Fibroblast of gingiva (primary cell): ENCODE results near the gene ANKRD29.
"Not testable (repeated sequence)": the region's sequence is repeated elsewhere in the genome, so short reads cannot be mapped to it uniquely, and the experiment has no call there.

ENCODE experiments used
- DNase-seq: peaks from one replicate; pipeline ENCODE4 v3.0.0-alpha.2; 2011; ENCODE audit warnings: low read depth

ANKRD29 gene

DNA sequence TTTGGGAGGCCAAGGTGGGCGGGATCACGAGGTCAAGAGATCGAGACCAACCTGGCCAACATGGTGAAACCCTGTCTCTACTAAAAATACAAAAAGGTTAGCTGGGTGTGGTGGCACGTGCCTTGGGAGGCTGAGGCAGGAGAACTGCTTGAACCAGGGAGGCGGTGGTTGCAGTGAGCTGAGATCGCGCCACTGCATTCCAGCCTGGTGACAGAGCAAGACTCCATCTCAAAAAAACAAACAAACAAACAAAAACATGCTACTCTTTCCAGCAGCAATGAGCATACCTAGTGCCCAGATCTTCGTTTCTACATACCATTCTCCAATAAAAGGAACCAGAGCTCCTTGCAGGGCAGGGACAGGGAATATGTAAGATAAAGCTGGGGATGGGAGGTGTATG is 105.2 kb downstream of the ANKRD29 start:
- not testable (repeated sequence) for DNase-seq

DNA sequence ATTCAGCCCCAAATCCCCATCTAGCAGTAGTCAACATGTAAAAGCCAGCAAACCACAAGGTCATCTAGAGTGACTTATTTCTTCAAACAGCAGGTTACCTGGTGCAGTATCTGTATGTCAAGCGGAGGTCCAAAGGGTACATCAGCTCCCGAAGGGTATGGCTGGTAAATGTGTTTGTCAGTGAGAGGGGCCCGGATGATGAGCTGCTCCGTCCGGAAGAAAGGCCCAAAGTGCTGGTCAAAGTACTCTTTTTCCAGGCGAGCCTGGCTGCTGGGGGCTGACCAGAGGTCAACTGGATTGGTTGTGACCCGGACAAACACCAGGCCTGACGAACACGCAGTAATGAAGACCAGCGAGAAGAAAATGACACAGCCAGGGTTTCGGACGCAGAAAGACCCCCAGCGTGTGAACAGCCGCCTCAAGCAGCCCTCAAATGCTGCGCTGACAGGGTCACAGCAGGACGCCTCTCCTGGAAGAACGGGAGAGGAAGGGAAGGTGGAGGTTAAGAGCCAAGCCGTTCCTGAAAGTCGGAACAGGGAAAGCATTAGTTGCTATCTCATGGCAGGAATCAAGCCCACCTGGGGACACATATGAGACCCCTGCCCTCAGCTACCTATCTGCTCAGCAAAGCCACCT is 106.4 kb downstream of the ANKRD29 start:
- DNase-seq = no peak

DNA sequence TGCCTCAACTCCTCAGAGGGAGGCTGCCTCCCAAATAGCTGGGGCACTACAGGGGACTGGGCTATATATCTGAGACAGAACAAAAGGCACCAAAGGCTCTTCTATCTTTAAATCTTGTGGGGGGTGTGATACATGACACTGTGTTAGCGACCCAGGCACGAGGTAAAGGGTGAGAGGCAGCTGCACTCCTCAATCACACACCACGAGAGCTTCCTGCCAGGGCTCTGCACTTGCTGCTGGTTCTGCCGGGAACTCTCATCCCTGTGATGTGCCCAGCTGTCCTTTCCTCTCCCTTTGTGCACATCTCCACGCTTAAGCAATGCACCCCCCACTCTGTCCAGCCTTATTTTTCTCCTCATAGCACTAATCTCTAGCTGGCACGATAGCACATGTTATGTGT is 108.8 kb downstream of the ANKRD29 start:
- DNase-seq = no peak

DNA sequence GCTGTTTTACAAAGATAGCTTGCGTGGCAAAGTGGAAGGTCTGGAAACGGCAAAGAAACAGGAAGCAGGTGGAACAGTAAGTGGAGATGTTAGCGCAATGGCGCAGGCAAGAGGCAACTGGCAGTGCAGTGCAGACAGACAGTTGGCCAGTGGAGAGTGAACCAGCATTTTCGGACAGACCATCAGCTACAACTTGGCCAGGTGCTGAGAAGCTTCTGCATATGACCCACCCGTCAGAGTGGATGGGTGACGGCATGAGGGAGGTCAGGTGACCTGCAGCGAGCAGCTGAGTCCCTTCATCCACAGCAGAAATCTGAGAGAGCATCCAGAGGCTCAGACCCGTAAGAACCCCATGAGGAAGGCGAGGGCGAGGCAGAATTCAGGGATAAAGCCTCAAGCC is 110.2 kb downstream of the ANKRD29 start:
- no peak for DNase-seq

DNA sequence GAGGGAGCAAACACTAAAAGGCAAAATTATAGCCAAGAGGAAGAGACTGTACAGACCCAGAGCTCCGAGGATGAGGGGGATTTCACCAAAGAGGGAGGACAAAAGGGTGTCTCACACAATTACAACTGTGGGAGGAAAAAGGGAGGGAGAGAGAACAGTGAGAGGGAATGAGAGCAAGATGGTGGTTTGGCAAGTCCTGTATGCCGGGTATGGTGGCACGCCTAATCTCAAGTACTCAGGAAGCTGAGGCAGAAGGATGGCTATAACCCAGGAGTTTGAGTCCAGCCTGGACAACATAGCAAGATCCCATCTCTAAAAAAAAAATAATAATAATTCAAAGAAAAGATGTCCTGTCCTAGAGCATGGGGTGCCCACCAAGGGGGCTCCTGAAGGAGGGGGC is 110.7 kb downstream of the ANKRD29 start:
- DNase-seq = no peak

DNA sequence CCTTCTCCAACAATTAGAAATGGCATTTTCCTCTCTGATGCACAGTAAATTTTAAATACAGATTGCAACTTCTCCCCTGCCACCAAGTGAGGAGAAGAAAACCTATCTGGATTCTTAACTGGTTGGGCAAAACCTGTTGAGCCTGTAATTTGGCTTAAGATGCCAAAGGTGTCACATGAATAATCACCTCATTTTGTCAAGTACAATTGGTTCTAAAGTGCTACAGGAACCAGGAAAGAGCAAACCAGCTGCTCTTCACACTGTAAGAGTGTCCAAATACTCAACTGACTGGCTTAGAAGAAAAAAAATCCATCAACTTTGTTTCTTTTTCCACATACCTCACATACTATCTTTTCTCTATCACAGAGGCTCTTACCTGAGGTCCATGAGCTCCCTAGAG is 111.8 kb downstream of the ANKRD29 start:
- no peak for DNase-seq
